Renal pelvis (tissue), 4 donors: ENCODE results near the gene EMP2. TPM values are rescaled to one million over a fixed set of nuclear protein-coding genes. Genes with fewer than 3 reads are reported as not detected.

Source experiments
- DNase-seq: peaks from one replicate; pipeline ENCODE4 v3.0.0-alpha.2; 2013
- polyA plus RNA-seq, 3 donors: library from polyadenylated mRNA; unstranded; fragments of 120-200 nt; gene quantifications; one replicate each; pipeline ENCODE4 v1.2.1, GENCODE V29; 2013; ENCODE audit not compliant: insufficient read length in 3 of 3

Gene EMP2
- polyA plus RNA-seq, 3 donors: 18.1 to 22.7 (median 20.4) TPM

- DNase-seq: no peak
These were observed 85.9 kb downstream of the EMP2 start for GRCh38 chr16:10494343-10495030.

DNA sequence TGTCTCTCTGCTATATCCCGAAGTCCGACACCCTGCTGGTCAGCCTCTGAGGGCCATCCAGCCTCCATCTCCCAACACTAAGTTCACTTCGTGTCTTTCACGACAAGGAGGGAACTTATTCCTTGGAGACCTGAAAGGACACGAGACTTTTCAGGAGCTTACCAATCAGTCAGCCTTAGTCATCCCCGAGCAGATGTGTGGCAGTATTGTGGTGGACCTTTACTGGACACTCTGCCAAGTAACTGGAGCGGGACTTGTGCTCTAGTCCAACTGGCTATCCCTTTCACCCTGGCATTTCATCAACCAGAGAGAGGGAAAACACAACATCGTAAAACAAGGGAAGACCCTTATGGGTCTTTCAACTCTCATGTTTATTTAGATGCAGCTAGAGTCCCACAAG lies 87.1 kb downstream of the EMP2 start:
- no peak for DNase-seq

- DNase-seq: no peak
These were observed 90.3 kb downstream of the EMP2 start for GRCh38 chr16:10490141-10490540.

- DNase-seq: no peak
These were observed 94.6 kb downstream of the EMP2 start for GRCh38 chr16:10485698-10486382.

DNA sequence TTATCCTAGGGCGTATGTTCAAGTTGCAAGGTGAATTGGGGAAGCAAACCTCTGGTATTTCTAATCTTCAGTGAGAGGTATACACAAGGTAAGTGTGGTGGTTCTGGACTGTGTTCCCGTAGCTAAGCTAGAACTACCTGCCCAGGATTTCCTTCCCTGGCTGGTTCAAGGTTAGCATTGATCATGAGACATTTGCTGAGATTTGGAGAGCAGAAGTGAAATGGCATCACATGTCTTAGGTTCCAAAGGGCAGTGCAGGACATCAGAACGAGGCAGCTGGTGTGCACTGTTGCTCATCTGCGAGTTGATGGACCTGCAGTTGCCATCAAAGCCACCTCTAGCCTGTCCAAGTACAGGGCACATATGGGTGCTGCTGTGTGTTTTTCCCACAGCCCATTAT lies 95.2 kb downstream of the EMP2 start:
- no peak for DNase-seq

DNA sequence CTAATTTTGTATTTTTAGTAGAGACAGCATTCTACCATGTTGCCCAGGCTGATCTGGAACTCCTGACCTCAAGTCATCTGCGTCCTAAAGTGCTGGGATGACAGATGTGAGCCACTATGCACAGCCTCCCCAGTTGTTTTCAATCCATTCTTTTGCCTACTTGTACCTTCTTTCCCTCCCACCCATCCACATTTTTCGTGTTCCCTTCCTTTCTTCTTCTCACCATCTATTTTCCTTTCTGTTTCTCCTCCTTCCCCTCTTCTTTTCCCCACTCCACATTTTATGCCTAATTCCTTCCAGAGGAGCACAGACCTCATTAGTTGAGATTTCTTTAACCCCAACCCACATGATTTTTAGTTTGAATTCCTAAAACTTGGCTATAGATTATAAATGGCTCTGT lies 100.2 kb downstream of the EMP2 start:
- DNase-seq: no peak

Other genes with a start within 250 kb of the EMP2 start
- gene ATF7IP2, start 194.5 kb downstream of the EMP2 start, polyA plus RNA-seq: 10 to 100 TPM; 16.9 to 25.4 (median 25.1) TPM
- under 1 TPM; 0.21 to 0.68 (median 0.29) TPM for gene TEKT5, start 114.3 kb upstream of the EMP2 start, polyA plus RNA-seq
- 10 to 100 TPM; 30.1 to 38.7 (median 37.2) TPM for gene NUBP1, start 163.2 kb upstream of the EMP2 start, polyA plus RNA-seq
- 1 to 10 TPM; 2.5 to 5.1 (median 4.2) TPM for gene TVP23A, start 238.2 kb upstream of the EMP2 start, polyA plus RNA-seq